ENCODE results near the gene CEMIP2. TPM values are rescaled to one million over a fixed set of nuclear protein-coding genes. Genes with fewer than 3 reads are reported as not detected.

Gene CEMIP2
- total and polyA plus RNA-seq, 2 donors (not counting 3 experiments of a cell fraction or from before 2014, with no cell fraction given), result 41.6 to 44.3 TPM

- no peak overlapping the region for H2AFZ ChIP-seq (ENCODE audit: low read depth, low read length)
- H3K4me3 ChIP-seq (replicated peaks in 1 of 3; ENCODE audit: insufficient read depth in 1 of 3, low read depth in 1 of 3, low read length in 3 of 3), result no peak overlapping the region
- peak overlapping the region; percentile 21 for H3K4me2 ChIP-seq (ENCODE audit: insufficient read depth, low read length)
- H4K20me1 ChIP-seq (replicated peaks; ENCODE audit: control insufficient read depth, extremely low read depth, insufficient read depth, low read length), result no peaks in the 10 kb centered on the region
- ChIA-PET POLR2A (no interaction called here), CTCF (no interaction called here)
- dilution Hi-C loops (cut with MboI; ENCODE audit: extremely low pct_ligation_motif_present, low sequenced_read_pairs) (no loop called here), intact Hi-C loops (cut with micrococcal nuclease) (no loop called here)
- no peak overlapping the region for H3K9ac ChIP-seq (replicated peaks; ENCODE audit: extremely low read depth, insufficient read depth, low read length)
- H3K9me3 ChIP-seq (replicated peaks; ENCODE audit: control insufficient read depth, insufficient read depth, low read length), result no peaks in the 10 kb centered on the region
- peaks cover 45% of the 10 kb centered on the region for H3K79me2 ChIP-seq (ENCODE audit: control insufficient read depth, insufficient read depth, low read length)
- no peak for FAIRE-seq
- H3K27me3 ChIP-seq (ENCODE audit: control insufficient read depth in 2 of 2, insufficient read depth in 2 of 2, low read length in 2 of 2), result no peaks in the 10 kb centered on the region
- H3K9me1 ChIP-seq (replicated peaks; ENCODE audit: control insufficient read depth, extremely low read depth, insufficient read depth, low read length), result no peaks in the 10 kb centered on the region
- TF ChIP-seq JUN (IDR thresholded peaks at IDR 0.05; ENCODE audit: borderline replicate concordance, insufficient read depth, insufficient read length, low read depth) (no peak), MYC (IDR thresholded peaks at IDR 0.05; ENCODE audit: low read depth, low read length) (no peak), POLR2AphosphoS5 (IDR thresholded peaks at IDR 0.05; ENCODE audit: insufficient read depth, low read depth, low read length) (no peak), GATA2 (IDR thresholded peaks at IDR 0.05; ENCODE audit: insufficient read depth, insufficient read length, low read depth, low read length) (no peak), EZH2 (IDR thresholded peaks at IDR 0.05; ENCODE audit: borderline replicate concordance, low read depth, low read length, severe bottlenecking) (no peak), MAX (IDR thresholded peaks at IDR 0.05; ENCODE audit: insufficient read depth, insufficient read length) (no peak), POLR2A (IDR thresholded peaks at IDR 0.05; ENCODE audit: low read depth, low read length) (no peak), FOS (IDR thresholded peaks at IDR 0.05; ENCODE audit: borderline replicate concordance, insufficient read depth, low read length) (no peak)
- TF ChIP-seq, protein P1, sequence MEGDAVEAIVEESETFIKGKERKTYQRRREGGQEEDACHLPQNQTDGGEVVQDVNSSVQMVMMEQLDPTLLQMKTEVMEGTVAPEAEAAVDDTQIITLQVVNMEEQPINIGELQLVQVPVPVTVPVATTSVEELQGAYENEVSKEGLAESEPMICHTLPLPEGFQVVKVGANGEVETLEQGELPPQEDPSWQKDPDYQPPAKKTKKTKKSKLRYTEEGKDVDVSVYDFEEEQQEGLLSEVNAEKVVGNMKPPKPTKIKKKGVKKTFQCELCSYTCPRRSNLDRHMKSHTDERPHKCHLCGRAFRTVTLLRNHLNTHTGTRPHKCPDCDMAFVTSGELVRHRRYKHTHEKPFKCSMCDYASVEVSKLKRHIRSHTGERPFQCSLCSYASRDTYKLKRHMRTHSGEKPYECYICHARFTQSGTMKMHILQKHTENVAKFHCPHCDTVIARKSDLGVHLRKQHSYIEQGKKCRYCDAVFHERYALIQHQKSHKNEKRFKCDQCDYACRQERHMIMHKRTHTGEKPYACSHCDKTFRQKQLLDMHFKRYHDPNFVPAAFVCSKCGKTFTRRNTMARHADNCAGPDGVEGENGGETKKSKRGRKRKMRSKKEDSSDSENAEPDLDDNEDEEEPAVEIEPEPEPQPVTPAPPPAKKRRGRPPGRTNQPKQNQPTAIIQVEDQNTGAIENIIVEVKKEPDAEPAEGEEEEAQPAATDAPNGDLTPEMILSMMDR (IDR thresholded peaks at IDR 0.05; ENCODE audit: extremely low read depth in 1 of 2, insufficient read depth in 1 of 2, low read depth in 1 of 2, low read length in 2 of 2), result no peak
- no peaks in the 10 kb centered on the region for H3K36me3 ChIP-seq (ENCODE audit: control insufficient read depth in 2 of 2, extremely low read depth in 1 of 2, insufficient read depth in 2 of 2, low read length in 2 of 2)
- no TSS peak for BruUV-seq (replicated peaks)
- DNase-seq (ENCODE audit: low read depth, low spot score), result no peak
- no peak overlapping the region for H3K27ac ChIP-seq (ENCODE audit: insufficient read depth, low read depth, low read length)
- peaks cover 21% of the 10 kb centered on the region for H3K4me1 ChIP-seq (ENCODE audit: control insufficient read depth, extremely low read depth, insufficient read depth, low read length)
Observed at GRCh38 chr9:71758277-71758676, 10.0 kb downstream of the CEMIP2 start.
